ENCODE measurements around the gene TRAIP.

- TF ChIP-seq CTCF (IDR thresholded peaks at IDR 0.05) (no peak), REST (IDR thresholded peaks at IDR 0.05; ENCODE audit: insufficient read depth in 1 of 2, low read depth in 2 of 2, low read length in 1 of 2) (no peak)
Measured at GRCh38 chr3:49805897-49806701, 50.3 kb downstream of the TRAIP start.

All from Panc1 (cell line).